ENCODE results near the gene SUGCT.

The SUGCT gene

DNA sequence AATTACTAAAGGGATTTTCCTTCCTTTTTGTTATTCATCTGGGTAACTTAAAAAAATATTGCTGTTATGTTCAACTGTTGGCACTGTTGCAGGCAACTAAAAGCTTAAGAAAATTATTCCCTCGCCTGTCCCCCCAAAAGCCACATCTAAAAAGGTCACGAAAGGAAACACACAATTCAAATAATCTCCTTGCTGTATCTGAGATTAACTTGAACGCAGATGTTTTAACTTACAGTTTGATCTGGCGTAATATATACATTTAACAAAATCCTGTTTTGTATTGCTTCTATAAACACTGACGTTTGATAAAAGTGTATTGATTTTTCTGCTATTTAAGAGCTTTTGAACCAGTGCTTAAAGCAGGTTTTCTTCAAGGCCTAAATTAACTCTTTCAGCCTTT lies 432.1 kb downstream of the SUGCT start (continued):
- no peak for TF ChIP-seq ZNF785 (tag by site-specific recombination; IDR thresholded peaks at IDR 0.05)
- TF ChIP-seq ZNF24 (tag by site-specific recombination; IDR thresholded peaks at IDR 0.05) = no peak
- no peak for TF ChIP-seq BCL11B (tag by site-specific recombination; IDR thresholded peaks at IDR 0.05; ENCODE audit: low read depth)
- no peak for TF ChIP-seq ZNF133 (tag by site-specific recombination; IDR thresholded peaks at IDR 0.05)
- no peak for TF ChIP-seq ZNF302 (tag by site-specific recombination; IDR thresholded peaks at IDR 0.05; ENCODE audit: low read depth)
- TF ChIP-seq ZNF621 (tag by site-specific recombination; IDR thresholded peaks at IDR 0.05) = no peak

DNA sequence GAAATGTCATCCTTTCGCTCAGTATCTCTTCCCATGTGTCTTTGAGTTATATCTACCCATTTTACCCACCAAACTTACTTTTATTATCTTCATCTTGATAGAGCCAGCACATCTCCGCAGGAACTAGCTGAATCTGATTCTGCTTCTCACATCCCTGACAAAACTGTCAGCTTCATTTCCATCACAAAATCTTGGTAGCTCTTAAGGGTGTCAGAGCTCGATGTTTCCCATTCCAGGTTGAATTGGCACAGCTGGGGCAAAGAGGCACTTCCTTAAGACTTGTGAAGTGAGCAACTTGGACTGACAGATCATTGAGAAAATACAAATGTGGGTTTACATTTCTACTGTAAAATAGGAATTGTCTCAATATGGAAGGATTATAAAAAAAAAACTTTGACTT lies 434.5 kb downstream of the SUGCT start:
- TF ChIP-seq ZNF239 (tag by site-specific recombination; IDR thresholded peaks at IDR 0.05) = no peak
- Histone ChIP-seq H3K9me3 (ENCODE audit: control insufficient read depth, insufficient read depth, low read depth, low read length) (no peaks in the 10 kb centered on the region), H3K4me3 (ENCODE audit: low read depth, low read length) (no peak overlapping the region), H3K27ac (ENCODE audit: extremely low read depth, low read depth, low read length) (no peak overlapping the region), H3K4me1 (ENCODE audit: control insufficient read depth, insufficient read depth, low read length) (no peaks in the 10 kb centered on the region), H3K36me3 (ENCODE audit: control insufficient read depth in 2 of 2, insufficient read depth in 1 of 2, low read length in 2 of 2) (no peaks in the 10 kb centered on the region)
- POLR2A ChIA-PET = no interaction called here
- CTCF ChIA-PET = no interaction called here

DNA sequence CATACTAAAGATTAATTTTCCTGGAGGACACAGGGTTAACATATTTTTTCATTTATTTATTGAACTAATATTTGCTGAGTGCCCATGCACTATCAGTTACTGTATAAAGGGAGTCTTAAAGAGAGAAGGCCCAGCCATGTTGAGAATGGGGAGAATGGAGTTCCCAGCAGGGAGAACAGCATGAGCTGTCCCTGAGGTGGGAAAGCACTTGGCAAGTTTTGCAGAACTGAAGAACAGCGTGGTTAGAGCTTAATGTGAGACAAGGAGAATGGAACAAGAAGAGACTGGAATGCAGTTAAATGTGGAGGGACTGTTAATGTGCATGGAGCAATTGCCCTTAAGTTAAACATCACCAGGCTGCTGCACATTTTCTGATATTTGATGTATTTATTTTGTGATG lies 435.4 kb downstream of the SUGCT start:
- CTCF ChIA-PET = no interaction called here
- H3K27ac ChIP-seq (ENCODE audit: extremely low read depth, low read depth, low read length) = no peak overlapping the region

DNA sequence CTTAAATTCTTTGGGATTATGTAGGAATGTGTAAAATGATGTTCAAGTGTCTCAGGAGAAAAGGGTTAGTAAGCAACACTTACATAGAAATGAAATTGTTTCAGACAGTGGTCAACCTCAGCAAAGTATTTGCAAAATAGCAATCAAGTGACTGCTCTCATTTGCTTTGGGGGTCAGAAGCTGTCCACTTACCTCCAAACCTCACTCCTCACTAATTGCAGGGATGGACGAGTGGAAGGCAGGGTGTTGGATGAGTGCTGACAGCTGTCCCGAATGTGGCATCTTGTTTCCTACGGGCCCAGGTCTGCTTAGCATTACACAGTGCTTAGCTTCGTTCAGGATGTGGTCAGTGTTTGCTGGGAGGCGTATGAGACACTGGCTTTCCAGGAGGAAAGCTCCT lies 437.0 kb downstream of the SUGCT start:
- ChIA-PET POLR2A (no interaction called here), CTCF (interaction anchor here (0.7 kb wide), 1 partner anchor 27 kb away, joined by 3 read pairs; no protein-coding TSS in a partner anchor)
- H3K36me3 ChIP-seq (ENCODE audit: control insufficient read depth in 2 of 2, insufficient read depth in 1 of 2, low read length in 2 of 2) = no peaks in the 10 kb centered on the region
- H3K27ac ChIP-seq (ENCODE audit: extremely low read depth, low read depth, low read length) = no peak overlapping the region
- no peaks in the 10 kb centered on the region for H3K4me1 ChIP-seq (ENCODE audit: control insufficient read depth, insufficient read depth, low read length)
- no peak overlapping the region for H3K4me3 ChIP-seq (ENCODE audit: low read depth, low read length)
- no peaks in the 10 kb centered on the region for H3K9me3 ChIP-seq (ENCODE audit: control insufficient read depth, insufficient read depth, low read depth, low read length)
- no peak for TF ChIP-seq ZNF394 (tag by site-specific recombination; IDR thresholded peaks at IDR 0.05; ENCODE audit: borderline replicate concordance)
- TF ChIP-seq ZNF184 (tag by site-specific recombination; IDR thresholded peaks at IDR 0.05) = no peak
- no peak for TF ChIP-seq ZFP37 (tag by site-specific recombination; IDR thresholded peaks at IDR 0.05)
- TF ChIP-seq ZNF660 (tag by site-specific recombination; IDR thresholded peaks at IDR 0.05) = no peak
- no peak for TF ChIP-seq KLF16 (tag by site-specific recombination; IDR thresholded peaks at IDR 0.05)
- TF ChIP-seq, protein P1, sequence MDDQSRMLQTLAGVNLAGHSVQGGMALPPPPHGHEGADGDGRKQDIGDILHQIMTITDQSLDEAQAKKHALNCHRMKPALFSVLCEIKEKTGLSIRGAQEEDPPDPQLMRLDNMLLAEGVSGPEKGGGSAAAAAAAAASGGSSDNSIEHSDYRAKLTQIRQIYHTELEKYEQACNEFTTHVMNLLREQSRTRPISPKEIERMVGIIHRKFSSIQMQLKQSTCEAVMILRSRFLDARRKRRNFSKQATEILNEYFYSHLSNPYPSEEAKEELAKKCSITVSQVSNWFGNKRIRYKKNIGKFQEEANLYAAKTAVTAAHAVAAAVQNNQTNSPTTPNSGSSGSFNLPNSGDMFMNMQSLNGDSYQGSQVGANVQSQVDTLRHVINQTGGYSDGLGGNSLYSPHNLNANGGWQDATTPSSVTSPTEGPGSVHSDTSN (CRISPR knock-in tag; IDR thresholded peaks at IDR 0.05) = no peak
- no peak for TF ChIP-seq ZNF23 (tag by site-specific recombination; IDR thresholded peaks at IDR 0.05; ENCODE audit: borderline replicate concordance)
- no peak for TF ChIP-seq SCRT1 (tag by site-specific recombination; IDR thresholded peaks at IDR 0.05; ENCODE audit: borderline replicate concordance)
- TF ChIP-seq SP2 (tag by site-specific recombination; IDR thresholded peaks at IDR 0.05) = no peak
- TF ChIP-seq, protein P2, sequence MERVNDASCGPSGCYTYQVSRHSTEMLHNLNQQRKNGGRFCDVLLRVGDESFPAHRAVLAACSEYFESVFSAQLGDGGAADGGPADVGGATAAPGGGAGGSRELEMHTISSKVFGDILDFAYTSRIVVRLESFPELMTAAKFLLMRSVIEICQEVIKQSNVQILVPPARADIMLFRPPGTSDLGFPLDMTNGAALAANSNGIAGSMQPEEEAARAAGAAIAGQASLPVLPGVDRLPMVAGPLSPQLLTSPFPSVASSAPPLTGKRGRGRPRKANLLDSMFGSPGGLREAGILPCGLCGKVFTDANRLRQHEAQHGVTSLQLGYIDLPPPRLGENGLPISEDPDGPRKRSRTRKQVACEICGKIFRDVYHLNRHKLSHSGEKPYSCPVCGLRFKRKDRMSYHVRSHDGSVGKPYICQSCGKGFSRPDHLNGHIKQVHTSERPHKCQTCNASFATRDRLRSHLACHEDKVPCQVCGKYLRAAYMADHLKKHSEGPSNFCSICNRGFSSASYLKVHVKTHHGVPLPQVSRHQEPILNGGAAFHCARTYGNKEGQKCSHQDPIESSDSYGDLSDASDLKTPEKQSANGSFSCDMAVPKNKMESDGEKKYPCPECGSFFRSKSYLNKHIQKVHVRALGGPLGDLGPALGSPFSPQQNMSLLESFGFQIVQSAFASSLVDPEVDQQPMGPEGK (tag by site-specific recombination; IDR thresholded peaks at IDR 0.05) = no peak
- no peak for TF ChIP-seq ZNF416 (tag by site-specific recombination; IDR thresholded peaks at IDR 0.05)

More for the DNA sequence above, 435.4 kb downstream of the SUGCT start:
- Histone ChIP-seq H3K9me3 (ENCODE audit: control insufficient read depth, insufficient read depth, low read depth, low read length) (no peaks in the 10 kb centered on the region), H3K4me1 (ENCODE audit: control insufficient read depth, insufficient read depth, low read length) (no peaks in the 10 kb centered on the region), H3K4me3 (ENCODE audit: low read depth, low read length) (no peak overlapping the region), H3K36me3 (ENCODE audit: control insufficient read depth in 2 of 2, insufficient read depth in 1 of 2, low read length in 2 of 2) (no peaks in the 10 kb centered on the region)
- no peak for TF ChIP-seq ZEB2 (tag by site-specific recombination; IDR thresholded peaks at IDR 0.05)
- TF ChIP-seq ZNF658 (tag by site-specific recombination; IDR thresholded peaks at IDR 0.05) = no peak
- no peak for TF ChIP-seq ZNF2 (tag by site-specific recombination; IDR thresholded peaks at IDR 0.05)
- TF ChIP-seq, protein P3, sequence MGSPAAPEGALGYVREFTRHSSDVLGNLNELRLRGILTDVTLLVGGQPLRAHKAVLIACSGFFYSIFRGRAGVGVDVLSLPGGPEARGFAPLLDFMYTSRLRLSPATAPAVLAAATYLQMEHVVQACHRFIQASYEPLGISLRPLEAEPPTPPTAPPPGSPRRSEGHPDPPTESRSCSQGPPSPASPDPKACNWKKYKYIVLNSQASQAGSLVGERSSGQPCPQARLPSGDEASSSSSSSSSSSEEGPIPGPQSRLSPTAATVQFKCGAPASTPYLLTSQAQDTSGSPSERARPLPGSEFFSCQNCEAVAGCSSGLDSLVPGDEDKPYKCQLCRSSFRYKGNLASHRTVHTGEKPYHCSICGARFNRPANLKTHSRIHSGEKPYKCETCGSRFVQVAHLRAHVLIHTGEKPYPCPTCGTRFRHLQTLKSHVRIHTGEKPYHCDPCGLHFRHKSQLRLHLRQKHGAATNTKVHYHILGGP (tag by site-specific recombination; IDR thresholded peaks at IDR 0.05) = no peak
- TF ChIP-seq ZNF830 (tag by site-specific recombination; IDR thresholded peaks at IDR 0.05; ENCODE audit: low read depth) = no peak
- TF ChIP-seq ZNF677 (tag by site-specific recombination; IDR thresholded peaks at IDR 0.05) = no peak
- TF ChIP-seq ZNF155 (tag by site-specific recombination; IDR thresholded peaks at IDR 0.05) = no peak
- TF ChIP-seq, protein P4, sequence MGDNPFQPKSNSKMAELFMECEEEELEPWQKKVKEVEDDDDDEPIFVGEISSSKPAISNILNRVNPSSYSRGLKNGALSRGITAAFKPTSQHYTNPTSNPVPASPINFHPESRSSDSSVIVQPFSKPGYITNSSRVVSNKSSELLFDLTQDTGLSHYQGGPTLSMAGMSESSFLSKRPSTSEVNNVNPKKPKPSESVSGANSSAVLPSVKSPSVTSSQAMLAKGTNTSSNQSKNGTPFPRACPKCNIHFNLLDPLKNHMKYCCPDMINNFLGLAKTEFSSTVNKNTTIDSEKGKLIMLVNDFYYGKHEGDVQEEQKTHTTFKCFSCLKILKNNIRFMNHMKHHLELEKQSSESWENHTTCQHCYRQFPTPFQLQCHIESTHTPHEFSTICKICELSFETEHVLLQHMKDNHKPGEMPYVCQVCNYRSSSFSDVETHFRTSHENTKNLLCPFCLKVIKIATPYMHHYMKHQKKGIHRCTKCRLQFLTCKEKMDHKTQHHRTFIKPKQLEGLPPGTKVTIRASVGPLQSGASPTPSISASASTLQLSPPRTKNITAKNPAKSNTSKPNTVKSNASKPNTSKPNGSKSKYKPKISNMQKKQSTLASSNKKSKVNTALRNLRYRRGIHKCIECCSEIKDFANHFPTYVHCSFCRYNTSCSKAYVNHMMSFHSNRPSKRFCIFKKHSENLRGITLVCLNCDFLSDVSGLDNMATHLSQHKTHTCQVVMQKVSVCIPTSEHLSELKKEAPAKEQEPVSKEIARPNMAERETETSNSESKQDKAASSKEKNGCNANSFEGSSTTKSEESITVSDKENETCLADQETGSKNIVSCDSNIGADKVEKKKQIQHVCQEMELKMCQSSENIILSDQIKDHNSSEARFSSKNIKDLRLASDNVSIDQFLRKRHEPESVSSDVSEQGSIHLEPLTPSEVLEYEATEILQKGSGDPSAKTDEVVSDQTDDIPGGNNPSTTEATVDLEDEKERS (tag by site-specific recombination; IDR thresholded peaks at IDR 0.05) = no peak
- no peak for TF ChIP-seq ZIC2 (tag by site-specific recombination; IDR thresholded peaks at IDR 0.05)
- TF ChIP-seq ZNF138 (tag by site-specific recombination; IDR thresholded peaks at IDR 0.05; ENCODE audit: borderline replicate concordance) = no peak
- TF ChIP-seq ZNF23 (tag by site-specific recombination; IDR thresholded peaks at IDR 0.05; ENCODE audit: borderline replicate concordance) = no peak
- TF ChIP-seq ZNF560 (tag by site-specific recombination; IDR thresholded peaks at IDR 0.05; ENCODE audit: borderline replicate concordance) = no peak
- POLR2A ChIA-PET = no interaction called here

Data from HEK293 (cell line).